CD4-positive, alpha-beta T cell treated with Interleukin-2 at 100 ng/mL for 4 hours (primary cell): ENCODE measurements around the gene PRKCE.

Experiments
- DNase-seq: peaks from one replicate; pipeline ENCODE4 v3.0.0-alpha.2; 2020; ENCODE audit warnings: low spot score

Gene PRKCE

GRCh38 chr2:45755585-45756335 is 104.3 kb downstream of the PRKCE start:
- no peak for DNase-seq

DNA sequence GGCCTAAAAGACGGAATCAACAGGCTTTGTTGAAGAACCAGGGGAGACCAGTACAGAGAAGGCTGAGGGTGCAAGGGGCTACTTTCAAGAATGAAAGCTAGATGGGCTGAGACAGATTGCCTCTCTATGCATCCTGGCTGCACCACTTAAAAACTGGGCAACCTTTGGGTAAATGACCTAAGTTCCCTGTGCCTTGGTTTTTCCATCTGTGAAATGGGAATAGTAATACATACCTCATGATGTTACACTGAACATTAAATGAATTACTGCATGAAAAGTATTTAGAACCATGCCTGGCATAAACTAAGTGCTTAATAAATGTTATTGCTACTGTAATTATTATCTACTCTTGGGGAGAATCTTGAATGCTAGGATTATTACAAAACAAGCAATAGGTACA is 106.5 kb downstream of the PRKCE start:
- no peak for DNase-seq

- no peak for DNase-seq
Measured at GRCh38 chr2:45759310-45759851, 107.9 kb downstream of the PRKCE start.

DNA sequence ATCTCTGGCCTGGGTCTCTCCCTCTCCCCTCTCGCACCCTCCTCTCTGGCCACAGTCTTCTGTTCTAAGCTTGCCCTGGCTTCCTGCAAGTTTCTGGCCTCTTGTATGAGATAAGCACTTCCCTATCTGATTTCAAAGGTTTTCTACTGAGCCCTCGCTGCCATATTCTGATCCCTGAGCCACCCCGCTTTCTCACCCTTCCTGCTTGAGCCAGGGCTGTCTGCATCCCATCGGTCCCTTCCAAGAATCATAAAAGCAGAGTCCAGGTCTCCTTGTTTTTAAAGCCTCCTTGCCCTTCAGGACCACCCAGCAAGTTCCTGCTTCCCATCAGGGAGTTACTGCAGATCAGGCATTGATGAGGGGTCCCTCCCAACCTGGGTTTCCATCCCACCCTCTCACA is 110.2 kb downstream of the PRKCE start:
- no peak for DNase-seq

DNA sequence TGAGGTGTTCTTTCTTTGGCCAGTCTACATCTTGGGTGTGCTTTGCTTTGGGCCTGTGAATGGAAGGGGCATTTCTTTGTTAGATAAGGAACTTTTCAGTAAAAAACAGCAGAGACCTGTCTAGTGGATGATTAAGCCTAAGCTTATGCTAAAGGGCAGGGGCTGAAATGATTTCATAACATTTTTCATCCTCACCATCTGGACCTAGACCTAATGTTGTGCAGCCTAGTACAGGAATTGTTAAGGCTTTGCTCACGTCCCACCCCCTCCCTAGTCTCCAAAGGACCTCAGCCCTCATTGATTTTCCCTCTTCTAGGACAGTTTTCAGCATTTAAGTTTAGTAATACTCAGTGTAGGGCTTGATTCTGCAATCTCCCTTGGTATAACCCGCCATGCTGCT is 111.8 kb downstream of the PRKCE start:
- no peak for DNase-seq

- DNase-seq = no peak
Measured at GRCh38 chr2:45763797-45764196, 112.3 kb downstream of the PRKCE start.

DNA sequence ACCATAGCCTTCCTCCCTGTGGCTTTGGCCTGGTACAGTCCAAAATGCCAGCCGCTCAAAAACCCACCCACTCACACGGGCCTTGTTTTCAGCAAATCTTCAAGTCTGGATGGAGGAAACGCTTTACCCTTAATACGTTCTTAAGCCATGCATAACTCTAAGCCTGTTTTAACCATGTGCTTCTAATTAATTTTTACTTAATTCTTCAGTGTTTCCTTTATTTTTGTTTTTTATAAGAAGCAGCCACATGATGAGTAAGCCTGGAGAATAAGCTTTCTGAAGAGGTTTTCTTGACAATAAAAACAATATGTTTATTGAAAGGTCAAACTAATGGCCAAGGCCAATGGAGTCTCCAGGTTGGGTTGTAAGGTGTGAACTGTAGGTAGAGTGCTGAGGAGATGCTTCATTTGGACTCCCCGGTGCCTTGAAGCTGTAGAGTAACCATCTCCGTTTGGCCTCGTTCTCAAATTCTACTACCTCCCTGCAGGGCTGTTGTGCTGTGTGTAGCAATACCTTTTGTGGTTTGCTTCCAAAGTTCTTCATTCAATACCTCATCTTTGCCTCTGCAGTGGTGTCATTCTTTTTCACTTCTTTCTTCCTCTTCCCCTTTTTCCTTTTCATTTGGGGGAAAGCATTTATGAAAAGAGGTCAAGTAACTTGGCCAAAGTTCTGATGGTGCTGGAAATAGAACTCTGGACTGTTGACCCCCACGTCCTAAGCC is 113.7 kb downstream of the PRKCE start:
- no peak for DNase-seq

- DNase-seq = no peak
Measured at GRCh38 chr2:45765728-45766254, 114.3 kb downstream of the PRKCE start.

GRCh38 chr2:45768208-45768607 is 116.7 kb downstream of the PRKCE start:
- no peak for DNase-seq

DNA sequence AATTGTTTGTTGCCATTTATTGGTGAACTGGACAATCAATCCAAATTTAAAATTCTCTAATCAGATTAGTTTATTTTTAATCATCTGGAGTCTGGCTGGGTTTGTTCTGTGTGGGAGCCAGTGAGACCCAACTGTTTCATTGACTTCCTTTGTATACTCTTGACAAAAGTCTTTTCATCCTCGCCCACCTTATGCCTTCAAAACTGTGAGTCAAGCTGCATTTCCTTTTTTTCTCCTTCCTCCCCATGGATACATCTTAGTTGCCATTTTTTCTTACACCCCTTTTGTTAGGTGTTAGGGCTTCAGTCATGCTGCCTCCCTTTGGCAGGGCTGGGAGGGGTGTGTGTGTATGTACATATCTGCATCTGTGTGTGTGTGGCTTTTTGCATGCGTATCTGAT is 117.6 kb downstream of the PRKCE start:
- DNase-seq = no peak

GRCh38 chr2:45769854-45770576 is 118.5 kb downstream of the PRKCE start:
- DNase-seq = no peak

DNA sequence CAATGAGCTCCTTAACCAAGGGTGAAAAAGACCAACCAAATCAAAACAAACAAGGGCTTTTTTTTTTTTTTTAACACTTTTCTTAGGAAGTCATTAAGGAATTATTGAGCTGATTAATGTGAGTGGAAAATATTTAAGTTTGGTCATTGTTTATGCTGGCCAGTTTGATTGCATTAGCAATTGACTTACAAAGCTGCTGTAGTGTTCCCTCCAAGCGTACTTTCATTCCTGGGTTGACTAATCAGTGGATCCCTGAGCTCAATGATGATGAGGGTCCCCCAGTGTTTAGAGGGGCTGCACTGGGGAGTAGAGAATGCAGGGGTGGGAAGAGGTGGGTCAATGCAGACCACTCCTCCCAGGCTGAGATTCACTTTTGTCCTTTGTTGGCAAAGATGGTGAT is 119.3 kb downstream of the PRKCE start:
- DNase-seq = no peak

- no peak for DNase-seq
Measured at GRCh38 chr2:45771261-45771660, 119.8 kb downstream of the PRKCE start.

- no peak for DNase-seq
Measured at GRCh38 chr2:45772038-45772437, 120.6 kb downstream of the PRKCE start.

GRCh38 chr2:45773909-45774308 is 122.4 kb downstream of the PRKCE start:
- no peak for DNase-seq

- no peak for DNase-seq
Measured at GRCh38 chr2:45774688-45775244, 123.3 kb downstream of the PRKCE start.

- DNase-seq = no peak
Measured at GRCh38 chr2:45776160-45776955, 124.9 kb downstream of the PRKCE start.

- no peak for DNase-seq
Measured at GRCh38 chr2:45777996-45778719, 126.7 kb downstream of the PRKCE start.

DNA sequence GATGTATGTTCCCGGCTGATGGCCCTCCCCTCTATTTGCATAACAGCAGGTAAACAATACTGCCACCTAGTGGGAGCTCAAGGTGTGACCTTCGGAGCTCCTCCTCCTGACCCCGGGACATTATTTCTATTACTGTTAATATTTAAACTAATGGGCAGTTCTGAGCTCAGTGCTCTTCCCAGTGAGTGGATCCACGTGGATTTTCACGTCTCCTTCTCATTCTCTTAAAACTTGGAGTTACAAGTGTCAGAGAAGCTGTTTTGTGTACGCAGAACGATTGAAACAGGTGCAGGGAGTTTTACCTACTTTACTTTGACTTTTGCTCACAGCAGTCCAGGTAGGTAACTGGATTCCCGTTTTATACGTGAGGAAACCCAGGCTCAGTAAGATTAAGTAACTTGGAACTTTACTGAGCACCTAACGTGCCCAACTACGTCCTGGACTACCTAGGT is 127.3 kb downstream of the PRKCE start:
- DNase-seq = peak; percentile 81
